Erythroblast (primary cell): ENCODE data around the gene TMEM234.

Source experiments
- DNase-seq, 2 experiments: peaks; one replicate each; lab custom pipeline; 2025; lab: John Stamatoyannopoulos, UW
- GATA1 ChIP-seq: IDR thresholded peaks from 2 replicates; pipeline ENCODE4 v1.6.1; 2011; ENCODE audit warnings: low read depth, mild to moderate bottlenecking, control low read depth, low read length, moderate library complexity
- POLR2A ChIP-seq: IDR thresholded peaks from 2 replicates; pipeline ENCODE4 v1.6.1; 2011; ENCODE audit warnings: mild to moderate bottlenecking, low read length

TMEM234 gene

GRCh38 chr1:32247983-32248889, 26.1 kb upstream of the TMEM234 start:
- peak; percentile 74 to 83 for DNase-seq
- TF ChIP-seq GATA1 (no peak), POLR2A (no peak)

- TF ChIP-seq POLR2A (no peak), GATA1 (no peak)
- no peak for DNase-seq
These were observed 25.3 kb upstream of the TMEM234 start for GRCh38 chr1:32247452-32247851.

GRCh38 chr1:32246888-32247273, 24.7 kb upstream of the TMEM234 start, which contains the start of gene FAM167B:
FAM167B (plus strand) TSS chr1:32247222; CDS start chr1:32247422, 200 bp downstream.
- DNase-seq, result no peak
- TF ChIP-seq GATA1, result no peak
- TF ChIP-seq POLR2A, result no peak

GRCh38 chr1:32242341-32242851, 20.2 kb upstream of the TMEM234 start:
- no peak for DNase-seq
- TF ChIP-seq POLR2A, result no peak
- no peak for TF ChIP-seq GATA1

- peak; percentile 33 to 49 for DNase-seq
- TF ChIP-seq POLR2A, result no peak
- TF ChIP-seq GATA1, result no peak
These were observed 19.0 kb upstream of the TMEM234 start for GRCh38 chr1:32241001-32241763.

GRCh38 chr1:32240140-32240951, 18.2 kb upstream of the TMEM234 start:
- peak; percentile 26 to 61 for DNase-seq
- TF ChIP-seq GATA1, result no peak

- peak; percentile 11 for TF ChIP-seq POLR2A
- no peak for TF ChIP-seq GATA1
- no peak for DNase-seq
These were observed 17.6 kb upstream of the TMEM234 start for GRCh38 chr1:32239790-32240139.

GRCh38 chr1:32239337-32239736, 17.2 kb upstream of the TMEM234 start:
- no peak for DNase-seq
- TF ChIP-seq GATA1, result no peak

- TF ChIP-seq POLR2A, result no peak
- TF ChIP-seq GATA1, result no peak
- no peak for DNase-seq
These were observed 12.6 kb upstream of the TMEM234 start for GRCh38 chr1:32234792-32235191.

GRCh38 chr1:32232558-32233304, 10.6 kb upstream of the TMEM234 start:
- no peak for DNase-seq
- TF ChIP-seq POLR2A, result no peak
- no peak for TF ChIP-seq GATA1

GRCh38 chr1:32231843-32232432, 9.8 kb upstream of the TMEM234 start:
- peak; percentile 31 for TF ChIP-seq POLR2A
- TF ChIP-seq GATA1, result no peak

GRCh38 chr1:32228771-32229170, 6.6 kb upstream of the TMEM234 start:
- TF ChIP-seq GATA1 (no peak), POLR2A (no peak)
- DNase-seq, result no peak

More at GRCh38 chr1:32231843-32232432, 9.8 kb upstream of the TMEM234 start:
- no peak for DNase-seq

GRCh38 chr1:32224285-32224684, 2.1 kb upstream of the TMEM234 start:
- no peak for DNase-seq

More at GRCh38 chr1:32224285-32224684, 2.1 kb upstream of the TMEM234 start:
- TF ChIP-seq GATA1 (no peak), POLR2A (no peak)
